ENCODE data around the gene EEF2K. TPM values are rescaled to one million over a fixed set of nuclear protein-coding genes. Genes with fewer than 3 reads are reported as not detected.

Gene EEF2K
- total RNA-seq, 1 donor from 2014 or later = 12.2 TPM

DNA sequence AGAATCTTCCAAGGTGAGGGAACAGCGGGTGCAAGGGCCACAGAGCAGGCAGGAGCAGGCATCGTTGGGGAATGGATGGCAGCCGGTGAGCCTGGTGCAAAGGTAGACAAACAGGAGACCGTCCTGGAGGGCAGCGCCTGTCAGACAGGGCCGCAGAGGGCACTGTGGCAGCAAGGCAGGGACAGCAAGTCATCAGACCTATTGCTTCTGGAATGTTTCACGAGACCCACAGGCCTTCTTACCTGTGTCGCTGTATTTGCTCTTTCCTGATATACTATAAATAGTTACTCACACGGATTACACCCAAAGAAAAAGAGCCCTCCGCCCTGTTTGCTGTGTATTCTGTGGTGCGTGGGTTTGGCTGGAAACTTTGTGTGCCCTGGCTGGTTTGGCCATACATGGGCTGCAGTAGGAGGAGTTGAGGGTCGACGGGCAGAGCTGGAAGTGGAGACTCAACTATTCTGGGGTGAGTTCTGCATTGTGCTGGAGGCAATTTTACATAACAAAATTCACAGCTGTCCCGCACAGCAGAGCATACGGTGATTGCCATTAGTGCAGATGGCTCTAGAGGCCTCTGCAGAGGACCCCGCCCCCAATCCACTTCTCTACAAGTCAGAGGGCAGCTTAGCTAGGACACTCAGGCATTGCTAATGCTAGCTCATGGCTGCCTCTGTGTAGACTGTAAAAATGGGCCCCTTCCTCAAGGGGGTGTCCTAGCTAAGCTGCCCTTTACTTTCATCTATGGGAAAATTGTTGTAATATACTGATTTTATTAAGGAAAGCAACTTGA is 72.6 kb downstream of the EEF2K start:
- H3K4me3 ChIP-seq (ENCODE audit: low read depth, low read length) = no peak overlapping the region
- DNase-seq (ENCODE audit: low read depth) = no peak
- TF ChIP-seq, protein P1, sequence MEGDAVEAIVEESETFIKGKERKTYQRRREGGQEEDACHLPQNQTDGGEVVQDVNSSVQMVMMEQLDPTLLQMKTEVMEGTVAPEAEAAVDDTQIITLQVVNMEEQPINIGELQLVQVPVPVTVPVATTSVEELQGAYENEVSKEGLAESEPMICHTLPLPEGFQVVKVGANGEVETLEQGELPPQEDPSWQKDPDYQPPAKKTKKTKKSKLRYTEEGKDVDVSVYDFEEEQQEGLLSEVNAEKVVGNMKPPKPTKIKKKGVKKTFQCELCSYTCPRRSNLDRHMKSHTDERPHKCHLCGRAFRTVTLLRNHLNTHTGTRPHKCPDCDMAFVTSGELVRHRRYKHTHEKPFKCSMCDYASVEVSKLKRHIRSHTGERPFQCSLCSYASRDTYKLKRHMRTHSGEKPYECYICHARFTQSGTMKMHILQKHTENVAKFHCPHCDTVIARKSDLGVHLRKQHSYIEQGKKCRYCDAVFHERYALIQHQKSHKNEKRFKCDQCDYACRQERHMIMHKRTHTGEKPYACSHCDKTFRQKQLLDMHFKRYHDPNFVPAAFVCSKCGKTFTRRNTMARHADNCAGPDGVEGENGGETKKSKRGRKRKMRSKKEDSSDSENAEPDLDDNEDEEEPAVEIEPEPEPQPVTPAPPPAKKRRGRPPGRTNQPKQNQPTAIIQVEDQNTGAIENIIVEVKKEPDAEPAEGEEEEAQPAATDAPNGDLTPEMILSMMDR (conservative IDR thresholded peaks at IDR 0.05; ENCODE audit: low read depth, low read length) = no peak

DNA sequence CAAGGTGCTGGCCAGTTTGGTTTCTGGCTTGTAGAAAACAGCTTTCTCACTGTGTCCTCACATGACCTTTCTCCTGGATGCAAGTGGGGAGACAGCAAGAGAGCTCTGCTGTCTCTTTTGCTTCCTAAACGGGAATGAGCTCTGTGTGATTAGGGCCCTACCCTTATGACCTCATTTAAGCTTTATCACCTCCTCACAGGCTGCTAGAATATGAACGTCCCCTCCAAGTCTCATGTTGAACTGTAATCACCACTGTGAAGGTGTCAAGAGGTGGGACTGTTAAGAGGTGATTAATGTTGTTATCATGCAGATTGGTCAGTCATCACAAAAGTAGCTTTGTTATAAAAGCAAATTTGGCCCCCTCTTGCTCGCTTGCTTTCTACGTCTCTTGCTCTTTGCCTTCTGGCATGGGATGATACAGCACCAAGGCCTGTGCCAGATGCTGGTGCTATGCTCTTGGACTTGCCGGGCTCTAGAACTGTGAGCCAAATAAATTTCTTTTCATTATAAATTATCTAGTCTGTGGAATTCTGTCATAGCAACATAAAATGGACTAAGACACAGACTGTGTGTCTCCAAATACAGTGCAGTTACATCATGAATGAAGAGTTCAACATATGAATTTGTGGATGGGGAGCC is 76.3 kb downstream of the EEF2K start:
- no peak for DNase-seq (ENCODE audit: low read depth)
- TF ChIP-seq, protein P1 (conservative IDR thresholded peaks at IDR 0.05; ENCODE audit: low read depth, low read length) = no peak
- no peak overlapping the region for H3K4me3 ChIP-seq (ENCODE audit: low read depth, low read length)

GRCh38 chr16:22284637-22285036 is 78.6 kb downstream of the EEF2K start:
- H3K4me3 ChIP-seq (ENCODE audit: low read depth, low read length) = no peak overlapping the region
- TF ChIP-seq, protein P1 (conservative IDR thresholded peaks at IDR 0.05; ENCODE audit: low read depth, low read length) = no peak

DNA sequence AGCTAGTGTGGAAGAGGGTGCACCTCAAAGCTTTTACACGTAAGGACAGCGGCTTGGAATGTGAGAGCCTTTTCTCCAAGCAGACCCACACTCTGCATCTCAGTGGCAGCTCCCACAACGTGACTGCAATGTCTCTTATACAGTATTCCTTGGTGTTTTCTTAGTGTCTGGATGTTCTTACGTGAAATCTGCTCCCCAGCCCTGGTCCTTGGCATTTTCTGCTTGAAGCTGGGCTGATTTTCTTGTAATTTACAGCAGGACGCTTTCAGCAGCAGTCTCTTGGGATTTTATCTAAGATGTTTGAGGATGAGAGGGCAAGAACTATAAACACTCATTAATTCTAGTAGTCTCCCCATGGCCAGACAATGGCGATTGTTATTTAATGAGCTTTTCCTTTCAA is 79.0 kb downstream of the EEF2K start:
- TF ChIP-seq, protein P1 (conservative IDR thresholded peaks at IDR 0.05; ENCODE audit: low read depth, low read length) = no peak
- DNase-seq (ENCODE audit: low read depth) = no peak
- no peak overlapping the region for H3K4me3 ChIP-seq (ENCODE audit: low read depth, low read length)

More at GRCh38 chr16:22284637-22285036, 78.6 kb downstream of the EEF2K start:
- no peak for DNase-seq (ENCODE audit: low read depth)

- no peak overlapping the region for H3K4me3 ChIP-seq (ENCODE audit: low read depth, low read length)
- TF ChIP-seq, protein P1 (conservative IDR thresholded peaks at IDR 0.05; ENCODE audit: low read depth, low read length) = no peak
- no peak for DNase-seq (ENCODE audit: low read depth)
Measured at GRCh38 chr16:22291020-22291419, 84.9 kb downstream of the EEF2K start.

- TF ChIP-seq, protein P1 (conservative IDR thresholded peaks at IDR 0.05; ENCODE audit: low read depth, low read length) = no peak
- no peak for DNase-seq (ENCODE audit: low read depth)
- no peak overlapping the region for H3K4me3 ChIP-seq (ENCODE audit: low read depth, low read length)
Measured at GRCh38 chr16:22291860-22292318, 85.8 kb downstream of the EEF2K start.
